Smooth muscle cell (in vitro differentiated cells): ENCODE results near the gene ACKR3. TPM values are rescaled to one million over a fixed set of nuclear protein-coding genes. Genes with fewer than 3 reads are reported as not detected.

Source experiments
- DNase-seq: peaks from one replicate; lab custom pipeline; 2025; ENCODE audit not compliant: unreplicated experiment; lab: John Stamatoyannopoulos, UW
- H2AFZ ChIP-seq: fragments of 200-600 bp; sonication (generic); 2 replicates; pipeline ENCODE4 v1.6.0; 2016; ENCODE audit warnings: antibody characterized with exemption, low read depth, mild to moderate bottlenecking
- H3F3A ChIP-seq: fragments of 200-600 bp; sonication (generic); 2 replicates; pipeline ENCODE4 v1.6.0; 2017; ENCODE audit warnings: antibody characterized with exemption, low read depth
- H3K27ac ChIP-seq: fragments of 200-600 bp; sonication (generic); 2 replicates; pipeline ENCODE4 v1.5.1; 2016; ENCODE audit warnings: low read depth, mild to moderate bottlenecking
- H3K27me3 ChIP-seq: fragments of 200-600 bp; sonication (generic); 2 replicates; pipeline ENCODE4 v1.6.1; 2016; ENCODE audit warnings: low read depth, mild to moderate bottlenecking
- H3K36me3 ChIP-seq: fragments of 200-600 bp; sonication (generic); 2 replicates; pipeline ENCODE4 v1.5.1; 2016; ENCODE audit warnings: low read depth
- H3K4me1 ChIP-seq: fragments of 200-600 bp; sonication (generic); 2 replicates; pipeline ENCODE4 v1.5.1; 2016; ENCODE audit warnings: low read depth
- H3K4me2 ChIP-seq: fragments of 200-600 bp; sonication (generic); 2 replicates; pipeline ENCODE4 v1.6.0; 2016; ENCODE audit warnings: mild to moderate bottlenecking
- H3K4me3 ChIP-seq: fragments of 200-600 bp; sonication (generic); 2 replicates; pipeline ENCODE4 v1.5.1; 2016; ENCODE audit warnings: mild to moderate bottlenecking
- H3K79me2 ChIP-seq: fragments of 200-600 bp; sonication (generic); 2 replicates; pipeline ENCODE4 v1.6.0; 2016; ENCODE audit warnings: low read depth, mild to moderate bottlenecking
- H3K9ac ChIP-seq: fragments of 200-600 bp; sonication (generic); 2 replicates; pipeline ENCODE4 v1.6.0; 2016; ENCODE audit warnings: low read depth
- H3K9me3 ChIP-seq: fragments of 200-600 bp; sonication (generic); replicated peaks from 2 replicates; pipeline ENCODE4 v1.5.1; 2016; ENCODE audit warnings: low read depth
- H4K20me1 ChIP-seq: fragments of 200-600 bp; sonication (generic); 2 replicates; pipeline ENCODE4 v1.6.0; 2016; ENCODE audit warnings: low read depth
- WGBS: methylation state at CpG from one replicate; pipeline ENCODE4 v1.1.7; 2016; ENCODE audit warnings: low lambda C conversion rate; 5-methylcytosine and 5-hydroxymethylcytosine counted together
- polyA plus RNA-seq: library from polyadenylated mRNA; unstranded; fragments of >200 nt; fragmentation: Nextera tagmentation; extraction: Ambion mirVana; gene quantifications from 2 replicates; pipeline ENCODE4 v1.2.1, GENCODE V29; 2016
- total RNA-seq: library from RNA; depleted of rRNA; stranded (reverse); fragments of >200 nt; gene quantifications from 2 replicates; pipeline ENCODE4 v1.2.3, GENCODE V29; 2014
- TF ChIP-seq, protein P1 (sequence below): fragments of 200-600 bp; sonication (generic); IDR thresholded peaks from 2 replicates; pipeline ENCODE4 v1.5.1; 2017; ENCODE audit warnings: borderline replicate concordance, mild to moderate bottlenecking, antibody characterized with exemption; ENCODE audit not compliant: insufficient read depth, poor library complexity, severe bottlenecking

ACKR3 gene
- total and polyA plus RNA-seq, 2 experiments from 2014 or later: 44.6 to 72.5 TPM

- peaks cover 3% of the 10 kb centered on the region for H3K4me1 ChIP-seq
- H3K27ac ChIP-seq: no peak overlapping the region
- H3K9ac ChIP-seq: no peak overlapping the region
- DNase-seq: no peak
- no peaks in the 10 kb centered on the region for H3K36me3 ChIP-seq
- H2AFZ ChIP-seq: no peak overlapping the region
- 90% methylated on average over 13 of the region's 13 CpGs for WGBS
- no peak overlapping the region for H3K4me2 ChIP-seq
- no peaks in the 10 kb centered on the region for H3K79me2 ChIP-seq
- no peaks in the 10 kb centered on the region for H3K27me3 ChIP-seq
- peaks cover 5% of the 10 kb centered on the region for H3F3A ChIP-seq
- no peaks in the 10 kb centered on the region for H4K20me1 ChIP-seq
- no peaks in the 10 kb centered on the region for H3K9me3 ChIP-seq
- H3K4me3 ChIP-seq: no peak overlapping the region
- TF ChIP-seq, protein P1, sequence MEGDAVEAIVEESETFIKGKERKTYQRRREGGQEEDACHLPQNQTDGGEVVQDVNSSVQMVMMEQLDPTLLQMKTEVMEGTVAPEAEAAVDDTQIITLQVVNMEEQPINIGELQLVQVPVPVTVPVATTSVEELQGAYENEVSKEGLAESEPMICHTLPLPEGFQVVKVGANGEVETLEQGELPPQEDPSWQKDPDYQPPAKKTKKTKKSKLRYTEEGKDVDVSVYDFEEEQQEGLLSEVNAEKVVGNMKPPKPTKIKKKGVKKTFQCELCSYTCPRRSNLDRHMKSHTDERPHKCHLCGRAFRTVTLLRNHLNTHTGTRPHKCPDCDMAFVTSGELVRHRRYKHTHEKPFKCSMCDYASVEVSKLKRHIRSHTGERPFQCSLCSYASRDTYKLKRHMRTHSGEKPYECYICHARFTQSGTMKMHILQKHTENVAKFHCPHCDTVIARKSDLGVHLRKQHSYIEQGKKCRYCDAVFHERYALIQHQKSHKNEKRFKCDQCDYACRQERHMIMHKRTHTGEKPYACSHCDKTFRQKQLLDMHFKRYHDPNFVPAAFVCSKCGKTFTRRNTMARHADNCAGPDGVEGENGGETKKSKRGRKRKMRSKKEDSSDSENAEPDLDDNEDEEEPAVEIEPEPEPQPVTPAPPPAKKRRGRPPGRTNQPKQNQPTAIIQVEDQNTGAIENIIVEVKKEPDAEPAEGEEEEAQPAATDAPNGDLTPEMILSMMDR: no peak
Measured at GRCh38 chr2:236550701-236551465, 18.7 kb upstream of the ACKR3 start.

- Histone ChIP-seq H2AFZ (no peak overlapping the region), H3K9ac (no peak overlapping the region), H3F3A (peaks cover 5% of the 10 kb centered on the region), H3K9me3 (no peaks in the 10 kb centered on the region), H3K4me2 (no peak overlapping the region), H3K4me1 (peaks cover 3% of the 10 kb centered on the region), H3K79me2 (no peaks in the 10 kb centered on the region), H3K4me3 (no peak overlapping the region), H3K36me3 (no peaks in the 10 kb centered on the region), H3K27me3 (no peaks in the 10 kb centered on the region), H3K27ac (no peak overlapping the region), H4K20me1 (no peaks in the 10 kb centered on the region)
- 82% methylated on average over 8 of the region's 8 CpGs for WGBS
- no peak for DNase-seq
- TF ChIP-seq, protein P1: no peak
Measured at GRCh38 chr2:236551471-236552211, 18.0 kb upstream of the ACKR3 start.

DNA sequence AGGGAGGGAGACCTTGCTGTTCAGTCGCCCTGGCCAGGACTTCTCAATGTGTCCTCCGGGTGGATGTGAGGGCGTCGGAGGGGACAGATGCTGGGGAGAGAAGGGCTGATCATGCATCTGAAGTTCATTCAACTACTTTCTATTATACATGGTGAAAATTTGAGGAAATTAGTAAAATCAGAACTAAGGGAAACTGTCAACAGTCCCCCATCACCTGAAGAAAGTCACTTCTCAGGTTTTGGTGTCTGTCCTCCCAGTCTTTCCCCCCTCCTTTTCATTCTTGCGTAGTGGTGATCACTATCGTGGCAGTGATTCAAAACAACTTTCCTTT lies 17.4 kb upstream of the ACKR3 start:
- TF ChIP-seq, protein P1: no peak
- H3K9me3 ChIP-seq: no peaks in the 10 kb centered on the region
- no peaks in the 10 kb centered on the region for H3K36me3 ChIP-seq
- no peak overlapping the region for H3K9ac ChIP-seq
- no peaks in the 10 kb centered on the region for H3K27me3 ChIP-seq
- peaks cover 5% of the 10 kb centered on the region for H3F3A ChIP-seq
- WGBS: 88% methylated on average over 6 of the region's 6 CpGs
- no peak overlapping the region for H3K27ac ChIP-seq
- H3K4me2 ChIP-seq: no peak overlapping the region
- H3K79me2 ChIP-seq: no peaks in the 10 kb centered on the region
- H3K4me3 ChIP-seq: no peak overlapping the region
- H2AFZ ChIP-seq: no peak overlapping the region
- DNase-seq: no peak
- H3K4me1 ChIP-seq: peaks cover 3% of the 10 kb centered on the region
- H4K20me1 ChIP-seq: no peaks in the 10 kb centered on the region
